ENCODE data around the gene AMBRA1.

The AMBRA1 gene

DNA sequence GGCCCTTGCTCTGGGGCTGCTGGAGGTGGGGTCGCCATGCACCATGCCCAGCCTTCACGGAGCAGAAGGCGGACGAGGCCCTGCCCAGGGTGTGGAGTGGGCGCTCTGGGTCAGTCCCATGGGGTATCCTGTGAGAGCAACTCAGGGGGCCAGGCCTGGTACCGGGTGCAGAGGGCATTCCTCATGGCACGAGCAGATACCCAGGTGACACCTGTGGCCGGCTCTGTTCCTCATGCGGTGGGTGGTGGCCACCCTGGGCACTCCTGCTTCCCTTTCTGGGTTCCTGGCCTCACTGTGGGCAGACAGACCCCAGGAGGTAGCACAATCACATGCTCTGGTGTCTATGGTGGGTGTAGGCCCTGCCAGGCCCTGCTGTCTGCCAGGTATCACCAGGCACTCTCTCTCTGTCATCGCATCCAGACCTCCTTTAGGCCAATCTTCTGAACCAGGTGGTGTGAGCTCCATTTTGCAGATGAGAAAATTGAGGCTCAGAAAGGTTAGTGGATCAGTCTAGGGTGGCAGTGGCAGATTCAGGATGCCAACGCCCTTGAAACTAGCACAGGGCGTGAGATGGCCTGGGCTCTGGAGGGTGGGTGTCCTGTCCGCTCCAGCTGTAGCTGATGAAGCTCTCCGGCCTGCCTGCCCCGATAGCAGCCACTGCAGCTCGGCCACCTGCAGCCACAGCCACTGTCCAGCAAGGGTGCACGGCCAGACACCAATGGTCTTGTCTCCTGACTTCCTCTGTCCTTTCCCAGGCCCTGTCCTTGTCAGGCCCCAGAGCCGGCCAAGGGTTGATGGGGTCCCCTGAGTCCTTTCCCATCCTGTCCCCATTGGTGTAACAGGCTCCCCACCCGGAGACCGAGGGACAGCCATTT, 231.4 kb downstream of the AMBRA1 start:
- H3K4me3 ChIP-seq: peak overlapping the region; percentile 74
- peaks cover 78% of the 10 kb centered on the region for H3K4me1 ChIP-seq
- peak overlapping the region; percentile 88 for H3K9ac ChIP-seq
- peak overlapping the region; percentile 96 for H3K4me2 ChIP-seq
- peaks cover 57% of the 10 kb centered on the region for H4K20me1 ChIP-seq
- H3K9me3 ChIP-seq: no peaks in the 10 kb centered on the region
- TF ChIP-seq Cebpa-rat (IDR thresholded peaks at IDR 0.05): no peak
- H3K36me3 ChIP-seq: peaks cover 32% of the 10 kb centered on the region
- H3K27me3 ChIP-seq: no peaks in the 10 kb centered on the region
- H3K27ac ChIP-seq: peak overlapping the region; percentile 98

DNA sequence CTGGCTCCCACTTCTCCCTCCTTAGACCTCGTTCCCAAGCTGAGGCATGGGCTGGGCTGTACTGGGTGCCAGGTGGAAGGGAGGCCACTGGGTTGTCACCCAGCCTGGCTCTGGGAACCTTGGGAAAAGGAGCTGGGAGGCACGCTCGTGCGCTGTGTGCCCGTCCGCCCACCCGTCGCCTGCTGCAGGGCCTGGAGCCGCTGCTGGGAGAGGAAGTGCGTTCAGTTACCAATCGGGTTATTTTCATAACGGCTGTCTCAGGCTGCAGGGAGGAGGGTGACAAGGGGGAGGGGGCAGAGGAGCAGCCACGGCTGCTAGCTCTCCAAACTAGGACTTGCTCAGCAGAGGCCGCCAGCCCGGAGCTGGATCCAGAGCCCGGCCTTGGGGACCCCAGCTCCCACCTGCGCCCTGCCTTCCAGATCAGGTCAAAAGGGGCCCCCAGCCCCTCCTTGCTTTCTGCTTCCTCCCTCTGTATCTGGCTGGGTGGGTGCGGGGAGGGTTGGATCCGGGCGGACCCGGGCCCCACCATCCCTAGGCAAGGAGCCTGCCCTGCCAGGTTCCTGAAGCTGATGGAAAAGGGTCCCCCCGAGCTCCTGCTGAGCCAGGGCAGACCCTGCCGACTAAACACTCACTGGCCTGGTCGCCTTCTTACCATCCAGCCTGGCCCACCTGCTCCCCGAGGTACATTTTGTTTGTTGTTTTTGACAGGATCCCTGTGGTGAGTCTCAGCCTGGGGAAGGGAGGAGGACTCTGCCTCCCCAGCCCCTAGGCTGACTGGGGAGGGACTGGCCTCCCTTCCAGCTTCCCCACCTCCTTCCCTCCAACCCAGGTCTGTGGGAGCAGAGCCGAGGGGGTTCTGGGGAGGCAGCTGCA, 232.3 kb downstream of the AMBRA1 start:
- Histone ChIP-seq H3K9me3 (no peaks in the 10 kb centered on the region), H3K27me3 (no peaks in the 10 kb centered on the region), H3K36me3 (peaks cover 30% of the 10 kb centered on the region), H3K27ac (peak overlapping the region; percentile 98), H3K9ac (peak overlapping the region; percentile 88), H3K4me1 (peaks cover 78% of the 10 kb centered on the region), H3K4me2 (peak overlapping the region; percentile 96), H4K20me1 (peaks cover 57% of the 10 kb centered on the region), H3K4me3 (peak overlapping the region; percentile 74)
- TF ChIP-seq Cebpa-rat (IDR thresholded peaks at IDR 0.05): no peak

DNA sequence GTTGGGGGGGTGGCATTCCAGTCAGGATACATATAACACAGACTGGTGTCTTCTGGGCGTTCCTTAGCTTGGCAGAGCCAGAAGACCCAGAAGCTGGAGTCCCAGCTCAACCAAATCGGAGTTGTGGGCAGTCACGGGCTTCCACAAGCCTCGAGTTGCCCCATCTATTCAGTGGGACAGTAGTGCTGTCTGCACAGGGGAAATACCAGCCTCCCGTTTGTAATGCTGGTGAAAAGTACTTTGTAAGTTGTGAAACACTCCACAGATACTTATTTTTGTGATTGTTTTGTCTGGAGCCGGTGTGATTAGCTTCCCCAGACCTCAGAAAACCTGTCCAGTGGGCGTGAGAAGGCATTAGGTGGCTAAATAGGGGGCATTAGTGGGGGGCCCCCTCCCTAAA, 232.9 kb downstream of the AMBRA1 start:
- H3K9ac ChIP-seq: peak overlapping the region; percentile 88

GRCh38 chr11:46359953-46360352, 233.9 kb downstream of the AMBRA1 start:
- peaks cover 67% of the 10 kb centered on the region for H3K4me1 ChIP-seq
- peaks cover 33% of the 10 kb centered on the region for H3K36me3 ChIP-seq
- no peak for TF ChIP-seq Cebpa-rat (IDR thresholded peaks at IDR 0.05)
- H3K9ac ChIP-seq: no peak overlapping the region
- no peak overlapping the region for H3K27ac ChIP-seq
- H3K27me3 ChIP-seq: no peaks in the 10 kb centered on the region
- H3K4me2 ChIP-seq: no peak overlapping the region
- H3K4me3 ChIP-seq: no peak overlapping the region
- H4K20me1 ChIP-seq: peaks cover 55% of the 10 kb centered on the region
- H3K9me3 ChIP-seq: no peaks in the 10 kb centered on the region

More for the DNA sequence above, 232.9 kb downstream of the AMBRA1 start:
- Histone ChIP-seq H3K4me2 (peak overlapping the region; percentile 96), H3K27me3 (no peaks in the 10 kb centered on the region), H3K4me1 (peaks cover 76% of the 10 kb centered on the region), H3K36me3 (peaks cover 30% of the 10 kb centered on the region), H3K27ac (peak overlapping the region; percentile 98), H3K4me3 (peak overlapping the region; percentile 74), H4K20me1 (peaks cover 57% of the 10 kb centered on the region), H3K9me3 (no peaks in the 10 kb centered on the region)
- no peak for TF ChIP-seq Cebpa-rat (IDR thresholded peaks at IDR 0.05)

DNA sequence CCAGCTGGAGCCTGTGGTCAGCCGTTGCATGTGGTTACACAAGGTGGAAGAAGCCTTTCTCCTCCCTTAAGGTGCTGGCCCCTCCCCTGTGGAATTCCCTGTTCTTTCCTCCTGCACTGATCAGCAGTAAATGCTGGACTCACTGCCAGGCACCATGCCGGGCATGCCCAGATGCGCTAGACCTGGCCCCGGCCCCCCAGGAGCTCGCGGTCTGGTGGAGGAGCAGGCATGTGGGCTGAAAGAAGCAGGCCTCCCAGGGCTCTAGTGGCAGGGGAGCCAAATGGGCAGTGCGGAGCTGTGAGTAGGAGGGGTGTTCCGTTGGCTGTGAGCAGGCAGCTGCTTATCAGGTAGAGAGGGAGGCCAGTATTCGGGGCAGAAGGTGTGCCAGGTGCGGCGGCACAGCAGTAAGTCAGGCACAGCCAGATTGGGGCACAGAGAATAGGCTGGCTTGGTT, 236.3 kb downstream of the AMBRA1 start:
- no peaks in the 10 kb centered on the region for H3K9me3 ChIP-seq
- no peak overlapping the region for H3K4me3 ChIP-seq
- peaks cover 36% of the 10 kb centered on the region for H3K36me3 ChIP-seq
- TF ChIP-seq Cebpa-rat (IDR thresholded peaks at IDR 0.05): no peak
- H3K27ac ChIP-seq: peak overlapping the region; percentile 16; the same call in 1 of the 2 replicates
- H3K9ac ChIP-seq: no peak overlapping the region
- no peaks in the 10 kb centered on the region for H3K27me3 ChIP-seq
- no peak overlapping the region; the same call in 1 of the 2 replicates for H3K4me2 ChIP-seq
- H3K4me1 ChIP-seq: peaks cover 67% of the 10 kb centered on the region
- H4K20me1 ChIP-seq: peaks cover 55% of the 10 kb centered on the region

- TF ChIP-seq Cebpa-rat (IDR thresholded peaks at IDR 0.05): peak; percentile 21; the same call in 1 of the 2 replicates
- Histone ChIP-seq H3K4me1 (peaks cover 67% of the 10 kb centered on the region), H3K27ac (peak overlapping the region; percentile 16; the same call in 1 of the 2 replicates), H3K4me2 (no peak overlapping the region; the same call in 1 of the 2 replicates), H4K20me1 (peaks cover 55% of the 10 kb centered on the region), H3K9ac (no peak overlapping the region; the same call in 1 of the 2 replicates), H3K9me3 (no peaks in the 10 kb centered on the region), H3K4me3 (no peak overlapping the region), H3K36me3 (peaks cover 37% of the 10 kb centered on the region), H3K27me3 (no peaks in the 10 kb centered on the region)
Measured at GRCh38 chr11:46356924-46357482, 236.8 kb downstream of the AMBRA1 start.

DNA sequence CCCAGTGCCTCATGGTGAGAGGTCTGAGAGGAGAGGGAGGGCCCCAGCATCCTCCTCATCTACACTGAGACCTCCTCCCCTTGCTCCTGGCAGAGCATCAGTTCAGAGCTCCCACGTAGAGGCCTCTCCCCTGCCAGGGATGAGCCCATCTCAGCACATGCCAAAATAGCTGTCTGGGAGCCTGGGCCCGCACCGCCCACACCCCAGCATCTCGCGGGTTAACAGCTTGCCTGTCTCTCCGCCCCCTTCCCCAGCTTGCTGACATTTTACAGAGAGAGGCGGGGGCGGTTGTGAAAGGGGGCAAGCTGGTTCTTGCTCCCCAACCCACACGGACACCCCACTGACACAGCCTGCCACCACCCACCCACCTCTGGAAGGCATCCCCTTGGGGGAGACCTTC, 240.1 kb downstream of the AMBRA1 start:
- H3K4me2 ChIP-seq: peak overlapping the region; percentile 79
- H3K9ac ChIP-seq: peak overlapping the region; percentile 63
- H3K4me1 ChIP-seq: peaks cover 77% of the 10 kb centered on the region
- H3K9me3 ChIP-seq: no peaks in the 10 kb centered on the region
- H3K27me3 ChIP-seq: no peaks in the 10 kb centered on the region
- H4K20me1 ChIP-seq: peaks cover 85% of the 10 kb centered on the region
- H3K4me3 ChIP-seq: no peak overlapping the region
- no peak for TF ChIP-seq Cebpa-rat (IDR thresholded peaks at IDR 0.05)
- peaks cover 52% of the 10 kb centered on the region for H3K36me3 ChIP-seq
- peak overlapping the region; percentile 56 for H3K27ac ChIP-seq

- Histone ChIP-seq H3K9me3 (no peaks in the 10 kb centered on the region), H3K27me3 (no peaks in the 10 kb centered on the region), H3K4me3 (no peak overlapping the region; the same call in 1 of the 2 replicates), H4K20me1 (peaks cover 92% of the 10 kb centered on the region), H3K36me3 (peaks cover 47% of the 10 kb centered on the region), H3K9ac (peak overlapping the region; percentile 63), H3K4me2 (peak overlapping the region; percentile 79), H3K27ac (peak overlapping the region; percentile 68), H3K4me1 (peaks cover 80% of the 10 kb centered on the region)
- no peak for TF ChIP-seq Cebpa-rat (IDR thresholded peaks at IDR 0.05)
Measured at GRCh38 chr11:46352063-46352841, 241.6 kb downstream of the AMBRA1 start.
